Type B pancreatic cell (in vitro differentiated cells): Measurements from ENCODE around the gene FPR1. TPM values are rescaled to one million over a fixed set of nuclear protein-coding genes. Genes with fewer than 3 reads are reported as not detected.

Source experiments
- DNase-seq: peaks from one replicate; pipeline ENCODE4 v3.0.0; 2021; ENCODE audit warnings: mixed read lengths; ENCODE audit not compliant: unreplicated experiment; ENCODE audit errors: extremely low spot score
- H3K27ac Mint-ChIP-seq: 2 replicates; pipeline ENCODE4 v1.8.0; 2021; ENCODE audit warnings: mild to moderate bottlenecking, mixed read lengths
- H3K27me3 Mint-ChIP-seq: 2 replicates; pipeline ENCODE4 v1.8.0; 2021; ENCODE audit warnings: mixed read lengths
- H3K36me3 Mint-ChIP-seq: 2 replicates; pipeline ENCODE4 v1.8.0; 2021; ENCODE audit warnings: mixed read lengths
- H3K4me1 Mint-ChIP-seq: one replicate; pipeline ENCODE4 v1.8.0; 2021; ENCODE audit warnings: mixed read lengths; ENCODE audit not compliant: unreplicated experiment
- H3K4me3 Mint-ChIP-seq: 2 replicates; pipeline ENCODE4 v1.8.0; 2021; ENCODE audit warnings: mild to moderate bottlenecking, mixed read lengths
- H3K9me3 Mint-ChIP-seq: 2 replicates; pipeline ENCODE4 v1.8.0; 2021; ENCODE audit warnings: mixed read lengths
- total RNA-seq: library from RNA; stranded (reverse); gene quantifications from 2 replicates; pipeline ENCODE4 v1.2.1, GENCODE V29; 2021; ENCODE audit warnings: low replicate concordance
- TF ChIP-seq, protein P1 (sequence below): fragments of 200-600 bp; sonication (generic); conservative IDR thresholded peaks from 2 replicates; pipeline ENCODE4 v1.5.0; 2021; ENCODE audit warnings: antibody characterized with exemption, mild to moderate bottlenecking

The FPR1 gene
- total RNA-seq, 1 donor from 2014 or later = not detected

DNA sequence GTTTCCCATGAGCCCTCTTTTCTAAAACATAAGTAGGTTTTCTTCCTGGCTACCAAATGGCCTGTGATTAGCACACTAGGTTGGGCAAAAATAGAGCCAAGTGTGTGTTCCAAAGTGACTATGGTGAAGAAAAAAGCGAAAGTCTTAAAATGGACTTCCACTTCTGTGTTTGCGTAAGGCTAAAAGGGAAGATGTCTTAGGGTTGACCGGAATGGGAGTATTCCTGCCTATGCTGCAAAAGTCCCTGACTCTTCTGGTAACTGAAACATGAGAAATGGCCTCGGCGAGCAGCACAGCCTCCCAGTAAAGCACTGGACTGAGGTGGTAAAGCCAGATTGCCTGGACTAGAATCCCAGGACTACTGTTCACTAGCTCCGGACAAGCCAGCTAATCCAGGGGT, 2.4 kb upstream of the FPR1 start:
- H3K4me3 Mint-ChIP-seq = no peak overlapping the region
- no peaks in the 10 kb centered on the region for H3K27me3 Mint-ChIP-seq
- H3K36me3 Mint-ChIP-seq = no peaks in the 10 kb centered on the region
- no peak overlapping the region for H3K27ac Mint-ChIP-seq
- no peaks in the 10 kb centered on the region for H3K9me3 Mint-ChIP-seq
- H3K4me1 Mint-ChIP-seq = no peaks in the 10 kb centered on the region
- no peak for DNase-seq
- TF ChIP-seq, protein P1, sequence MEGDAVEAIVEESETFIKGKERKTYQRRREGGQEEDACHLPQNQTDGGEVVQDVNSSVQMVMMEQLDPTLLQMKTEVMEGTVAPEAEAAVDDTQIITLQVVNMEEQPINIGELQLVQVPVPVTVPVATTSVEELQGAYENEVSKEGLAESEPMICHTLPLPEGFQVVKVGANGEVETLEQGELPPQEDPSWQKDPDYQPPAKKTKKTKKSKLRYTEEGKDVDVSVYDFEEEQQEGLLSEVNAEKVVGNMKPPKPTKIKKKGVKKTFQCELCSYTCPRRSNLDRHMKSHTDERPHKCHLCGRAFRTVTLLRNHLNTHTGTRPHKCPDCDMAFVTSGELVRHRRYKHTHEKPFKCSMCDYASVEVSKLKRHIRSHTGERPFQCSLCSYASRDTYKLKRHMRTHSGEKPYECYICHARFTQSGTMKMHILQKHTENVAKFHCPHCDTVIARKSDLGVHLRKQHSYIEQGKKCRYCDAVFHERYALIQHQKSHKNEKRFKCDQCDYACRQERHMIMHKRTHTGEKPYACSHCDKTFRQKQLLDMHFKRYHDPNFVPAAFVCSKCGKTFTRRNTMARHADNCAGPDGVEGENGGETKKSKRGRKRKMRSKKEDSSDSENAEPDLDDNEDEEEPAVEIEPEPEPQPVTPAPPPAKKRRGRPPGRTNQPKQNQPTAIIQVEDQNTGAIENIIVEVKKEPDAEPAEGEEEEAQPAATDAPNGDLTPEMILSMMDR = no peak

DNA sequence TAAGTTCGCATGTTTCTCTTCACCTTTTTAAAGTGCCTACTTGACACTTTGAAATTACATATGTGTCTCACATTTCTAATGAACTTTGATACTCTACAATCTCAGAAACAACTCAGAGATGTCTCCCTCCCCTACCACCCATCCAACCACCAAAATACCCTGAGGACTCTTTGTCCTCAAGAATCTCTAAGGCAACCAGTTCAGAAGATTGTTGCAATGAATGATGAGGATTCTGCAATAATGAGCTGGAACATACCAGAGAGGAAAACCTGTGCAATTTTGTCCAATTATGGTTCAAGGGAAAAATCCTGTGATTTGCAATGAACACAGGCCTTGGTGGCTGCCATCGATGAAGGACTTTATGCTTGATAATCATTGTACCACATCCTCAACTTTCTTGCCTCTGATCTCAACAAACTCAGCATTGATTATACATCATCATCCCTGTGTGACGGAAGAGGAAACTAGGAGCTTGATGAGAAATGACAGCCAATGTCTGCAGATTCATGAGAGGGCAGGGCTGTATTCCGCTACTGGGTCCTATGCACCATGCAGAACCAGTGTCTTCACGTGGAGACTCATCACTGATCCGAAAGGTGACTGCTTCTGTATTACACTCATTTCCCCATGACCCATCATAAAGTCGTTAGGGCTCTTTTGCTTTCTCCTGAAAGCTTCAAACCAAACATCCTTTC, 1.1 kb downstream of the FPR1 start:
- no peak overlapping the region for H3K27ac Mint-ChIP-seq
- TF ChIP-seq, protein P1 = no peak
- H3K27me3 Mint-ChIP-seq = no peaks in the 10 kb centered on the region
- no peaks in the 10 kb centered on the region for H3K4me1 Mint-ChIP-seq
- H3K36me3 Mint-ChIP-seq = no peaks in the 10 kb centered on the region
- H3K9me3 Mint-ChIP-seq = no peaks in the 10 kb centered on the region
- H3K4me3 Mint-ChIP-seq = no peak overlapping the region
- DNase-seq = no peak

DNA sequence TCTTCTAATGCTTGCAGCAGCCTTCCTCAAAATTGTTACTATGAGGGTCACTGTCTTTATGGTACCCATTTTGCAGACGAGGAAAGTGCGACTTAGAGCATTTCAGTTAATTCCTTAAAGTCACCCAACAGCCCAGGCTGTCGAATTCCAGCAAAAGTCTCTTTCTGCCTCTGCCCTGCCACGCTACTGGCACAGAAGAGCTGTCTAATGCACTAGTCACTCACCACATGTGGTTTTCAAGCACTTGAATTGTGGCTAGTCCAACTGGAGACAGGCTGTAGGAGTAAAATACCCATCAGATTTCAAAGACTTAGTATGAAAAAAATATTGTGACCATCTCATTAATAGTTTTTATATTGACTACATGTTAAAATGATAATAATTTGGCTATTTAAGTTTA, 1.7 kb downstream of the FPR1 start:
- Mint-ChIP-seq H3K36me3 (no peaks in the 10 kb centered on the region), H3K9me3 (no peaks in the 10 kb centered on the region), H3K4me1 (no peaks in the 10 kb centered on the region), H3K27me3 (no peaks in the 10 kb centered on the region), H3K27ac (no peak overlapping the region), H3K4me3 (no peak overlapping the region)
- TF ChIP-seq, protein P1 = no peak
- DNase-seq = no peak

DNA sequence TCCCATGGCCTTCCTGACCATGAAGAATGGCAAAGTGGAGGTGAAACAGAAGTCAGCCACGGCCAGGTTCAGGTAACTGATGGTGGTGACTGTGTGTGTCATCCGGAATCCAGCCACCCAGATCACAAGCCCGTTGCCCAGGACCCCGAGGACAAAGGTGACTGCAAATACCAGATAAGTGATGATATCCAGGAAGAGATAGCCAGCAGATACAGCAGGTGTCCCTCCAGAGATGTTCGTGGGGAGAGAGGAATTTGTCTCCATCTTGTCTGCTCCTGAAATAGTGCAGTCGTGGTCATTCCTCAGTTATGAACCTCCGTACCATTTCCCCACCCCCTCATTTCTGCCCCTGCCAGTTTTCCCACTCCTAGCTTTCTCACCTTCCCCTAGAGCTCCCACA, 4.9 kb downstream of the FPR1 start:
- no peak overlapping the region for H3K4me3 Mint-ChIP-seq
- H3K27ac Mint-ChIP-seq = no peak overlapping the region
- no peaks in the 10 kb centered on the region for H3K4me1 Mint-ChIP-seq
- H3K27me3 Mint-ChIP-seq = no peaks in the 10 kb centered on the region
- DNase-seq = no peak
- TF ChIP-seq, protein P1 = no peak
- no peaks in the 10 kb centered on the region for H3K9me3 Mint-ChIP-seq
- H3K36me3 Mint-ChIP-seq = no peaks in the 10 kb centered on the region

DNA sequence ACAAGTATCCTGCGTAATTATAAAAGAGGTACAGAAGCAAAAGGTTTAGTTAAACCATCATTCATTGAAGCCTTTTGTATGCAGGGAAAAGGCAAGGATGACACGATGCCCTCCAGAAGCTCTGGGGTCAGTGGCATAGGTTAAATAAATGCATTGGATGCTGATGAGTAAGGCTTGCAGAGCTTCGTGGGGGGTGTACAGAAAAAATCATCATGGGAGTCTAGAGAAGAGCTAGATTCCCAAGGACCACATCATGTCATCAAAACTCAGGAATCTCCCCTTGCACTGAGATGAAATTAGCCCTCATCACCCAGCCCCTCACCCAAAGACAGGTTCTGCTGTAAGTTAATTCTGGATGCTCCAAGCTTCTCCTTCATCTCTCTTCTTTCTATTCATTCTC, 8.3 kb downstream of the FPR1 start:
- no peak for DNase-seq
- Mint-ChIP-seq H3K4me1 (no peaks in the 10 kb centered on the region), H3K27me3 (peaks cover 3% of the 10 kb centered on the region), H3K9me3 (no peaks in the 10 kb centered on the region), H3K27ac (no peak overlapping the region), H3K36me3 (no peaks in the 10 kb centered on the region), H3K4me3 (no peak overlapping the region)
- TF ChIP-seq, protein P1 = no peak
